OCI-LY3 (cell line): ENCODE results near the gene DAGLB.
"Not testable (repeated sequence)": the region's sequence is repeated elsewhere in the genome, so short reads cannot be mapped to it uniquely, and the experiment has no call there.

Source experiments
- H2AFZ ChIP-seq: fragments of 200-600, 300-600 bp; shearing (Covaris generic); 2 replicates; pipeline ENCODE4 v1.6.0; 2014; ENCODE audit warnings: antibody characterized with exemption, low read depth, low read length
- H3K27ac ChIP-seq: fragments of 200-600, 300-600 bp; sonication (generic); 2 replicates; pipeline ENCODE4 v1.5.1; 2014; ENCODE audit warnings: mild to moderate bottlenecking, low read length, moderate library complexity, mixed read lengths
- H3K27me3 ChIP-seq: fragments of 200-600, 300-600 bp; sonication (generic); 2 replicates; pipeline ENCODE4 v1.6.1; 2014; ENCODE audit warnings: low read depth, low read length, mixed read lengths
- H3K36me3 ChIP-seq: fragments of 200-600, 300-600 bp; sonication (generic); replicated peaks from 2 replicates; pipeline ENCODE3; 2014; ENCODE audit warnings: low read depth, low read length, mixed read lengths
- H3K4me1 ChIP-seq: fragments of 300-600, 200-600 bp; sonication (generic); 2 replicates; pipeline ENCODE4 v1.6.1; 2014; ENCODE audit warnings: low read length, mixed read lengths
- H3K4me2 ChIP-seq: fragments of 200-600, 300-600 bp; sonication (generic); 2 replicates; pipeline ENCODE4 v1.6.1; 2014; ENCODE audit warnings: low read length, mixed read lengths
- H3K4me3 ChIP-seq: fragments of 300-600, 200-600 bp; sonication (generic); 2 replicates; pipeline ENCODE4 v1.5.1; 2014; ENCODE audit warnings: antibody characterized with exemption, mild to moderate bottlenecking, low read length, moderate library complexity
- H3K79me2 ChIP-seq: fragments of 300-600, 200-600 bp; shearing (Covaris generic); 2 replicates; pipeline ENCODE4 v1.6.1; 2014; ENCODE audit warnings: mild to moderate bottlenecking, low read length, mixed read lengths
- H3K9ac ChIP-seq: fragments of 300-600, 200-600 bp; shearing (Covaris generic); 2 replicates; pipeline ENCODE4 v1.6.0; 2014; ENCODE audit warnings: mild to moderate bottlenecking, low read length, moderate library complexity
- H3K9me3 ChIP-seq: fragments of 200-600, 300-600 bp; shearing (Covaris generic); 2 replicates; pipeline ENCODE4 v1.6.1; 2014; ENCODE audit warnings: low read length, mixed read lengths; ENCODE audit not compliant: insufficient read depth
- H4K20me1 ChIP-seq: fragments of 200-600, 300-600 bp; sonication (generic); 2 replicates; pipeline ENCODE4 v1.6.1; 2016; ENCODE audit warnings: low read length, mixed read lengths; ENCODE audit not compliant: insufficient read depth
- EZH2phosphoT487 ChIP-seq: fragments of 200-600 bp; shearing (Covaris generic); IDR thresholded peaks from 2 replicates; pipeline ENCODE4 v1.6.1; 2018; ENCODE audit warnings: antibody characterized with exemption, mixed run types, low read depth
- TF ChIP-seq, protein P1 (sequence below): fragments of 200-600, 300-600 bp; sonication (generic); IDR thresholded peaks from 2 replicates; pipeline ENCODE4 v1.5.1; 2014; ENCODE audit warnings: antibody characterized with exemption, low read length, low read depth

DAGLB gene

DNA sequence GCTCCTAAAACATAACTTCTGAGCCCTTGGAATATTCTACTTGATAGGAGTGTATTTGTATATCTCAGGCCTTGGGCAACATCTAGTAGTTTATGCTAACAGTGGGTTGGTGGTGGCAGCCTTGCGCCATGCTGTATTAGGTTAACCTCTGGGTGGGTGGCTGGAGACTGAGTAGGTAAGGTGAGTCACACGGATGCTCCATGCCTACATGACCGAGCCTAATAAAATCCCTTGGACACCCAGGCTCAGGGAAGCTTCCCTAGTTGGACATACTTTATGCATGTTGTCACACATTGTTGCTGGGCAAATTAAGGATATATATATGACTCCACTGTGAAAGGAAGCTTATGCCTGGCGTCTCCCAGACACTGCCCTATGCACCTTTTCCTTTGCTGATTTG lies 6.0 kb upstream of the DAGLB start:
- Histone ChIP-seq H3K27ac (no peak overlapping the region), H3K9me3 (no peaks in the 10 kb centered on the region), H3K79me2 (no peaks in the 10 kb centered on the region), H3K4me3 (no peak overlapping the region), H3K36me3 (no peaks in the 10 kb centered on the region), H3K27me3 (no peaks in the 10 kb centered on the region), H4K20me1 (no peaks in the 10 kb centered on the region), H3K9ac (no peak overlapping the region), H2AFZ (no peak overlapping the region), H3K4me2 (no peak overlapping the region), H3K4me1 (no peaks in the 10 kb centered on the region)
- no peak for TF ChIP-seq EZH2phosphoT487
- TF ChIP-seq, protein P1, sequence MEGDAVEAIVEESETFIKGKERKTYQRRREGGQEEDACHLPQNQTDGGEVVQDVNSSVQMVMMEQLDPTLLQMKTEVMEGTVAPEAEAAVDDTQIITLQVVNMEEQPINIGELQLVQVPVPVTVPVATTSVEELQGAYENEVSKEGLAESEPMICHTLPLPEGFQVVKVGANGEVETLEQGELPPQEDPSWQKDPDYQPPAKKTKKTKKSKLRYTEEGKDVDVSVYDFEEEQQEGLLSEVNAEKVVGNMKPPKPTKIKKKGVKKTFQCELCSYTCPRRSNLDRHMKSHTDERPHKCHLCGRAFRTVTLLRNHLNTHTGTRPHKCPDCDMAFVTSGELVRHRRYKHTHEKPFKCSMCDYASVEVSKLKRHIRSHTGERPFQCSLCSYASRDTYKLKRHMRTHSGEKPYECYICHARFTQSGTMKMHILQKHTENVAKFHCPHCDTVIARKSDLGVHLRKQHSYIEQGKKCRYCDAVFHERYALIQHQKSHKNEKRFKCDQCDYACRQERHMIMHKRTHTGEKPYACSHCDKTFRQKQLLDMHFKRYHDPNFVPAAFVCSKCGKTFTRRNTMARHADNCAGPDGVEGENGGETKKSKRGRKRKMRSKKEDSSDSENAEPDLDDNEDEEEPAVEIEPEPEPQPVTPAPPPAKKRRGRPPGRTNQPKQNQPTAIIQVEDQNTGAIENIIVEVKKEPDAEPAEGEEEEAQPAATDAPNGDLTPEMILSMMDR, result no peak

DNA sequence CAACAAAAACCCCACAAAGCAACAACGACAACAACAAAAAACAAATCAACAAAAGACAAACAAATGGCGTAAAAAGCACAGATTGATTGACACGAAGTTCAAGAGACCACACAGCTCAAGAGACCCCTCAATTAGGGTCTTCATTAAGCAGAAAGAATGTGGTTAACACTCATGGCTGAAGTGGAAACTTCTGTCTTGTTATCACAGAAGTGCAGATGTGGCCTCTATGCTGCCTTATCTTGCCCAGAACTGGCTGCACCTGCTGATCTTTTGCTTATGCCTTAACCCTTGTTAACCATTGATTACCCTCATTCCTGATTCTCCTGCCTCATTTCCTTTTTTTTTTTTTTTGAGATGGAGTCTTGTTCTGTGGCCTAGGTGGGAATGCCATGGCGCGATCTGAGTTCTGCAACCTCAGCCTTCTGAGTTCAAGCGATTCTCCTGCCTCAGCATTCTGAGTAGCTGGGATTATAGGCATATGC lies 3.5 kb upstream of the DAGLB start:
- no peak overlapping the region for H2AFZ ChIP-seq
- peaks cover 17% of the 10 kb centered on the region for H3K79me2 ChIP-seq
- H3K27ac ChIP-seq, result no peak overlapping the region
- no peaks in the 10 kb centered on the region for H4K20me1 ChIP-seq
- H3K4me1 ChIP-seq, result no peaks in the 10 kb centered on the region
- no peaks in the 10 kb centered on the region for H3K36me3 ChIP-seq
- no peak overlapping the region for H3K4me3 ChIP-seq
- TF ChIP-seq, protein P1, result no peak
- TF ChIP-seq EZH2phosphoT487, result no peak
- H3K9ac ChIP-seq, result no peak overlapping the region
- no peaks in the 10 kb centered on the region for H3K9me3 ChIP-seq
- no peak overlapping the region for H3K4me2 ChIP-seq
- H3K27me3 ChIP-seq, result no peaks in the 10 kb centered on the region

DNA sequence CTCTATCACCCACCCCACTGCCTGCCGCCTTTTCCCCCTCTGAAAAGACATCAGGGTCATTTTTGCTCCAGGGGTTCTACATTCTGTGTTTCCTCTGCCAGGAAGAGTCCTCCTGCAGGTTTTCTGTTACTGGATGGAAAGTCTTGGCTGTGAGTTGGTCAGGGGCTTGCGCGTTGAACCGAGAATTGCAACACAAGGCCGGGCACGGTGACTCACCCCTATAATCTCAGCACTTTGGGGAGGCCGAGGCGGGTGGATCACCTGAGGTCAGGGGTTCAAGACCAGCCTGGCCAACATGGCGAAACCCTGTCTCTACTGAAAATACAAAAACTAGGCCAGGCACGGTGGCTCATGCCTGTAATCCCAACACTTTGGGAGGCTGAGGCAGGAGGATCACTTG lies 2.8 kb upstream of the DAGLB start:
- not testable (repeated sequence) for H3K9ac ChIP-seq, H3K27me3 ChIP-seq, H3K4me2 ChIP-seq, H3K4me3 ChIP-seq, H3K9me3 ChIP-seq, H4K20me1 ChIP-seq, H3K36me3 ChIP-seq, H2AFZ ChIP-seq, H3K4me1 ChIP-seq, H3K27ac ChIP-seq
- H3K79me2 ChIP-seq, result peaks cover 20% of the 10 kb centered on the region

- not testable (repeated sequence) for H3K36me3 ChIP-seq, H3K9ac ChIP-seq, H2AFZ ChIP-seq, H3K9me3 ChIP-seq, H3K27ac ChIP-seq, H3K4me1 ChIP-seq, H3K4me2 ChIP-seq, H3K4me3 ChIP-seq, H3K27me3 ChIP-seq, H4K20me1 ChIP-seq
- H3K79me2 ChIP-seq, result peaks cover 27% of the 10 kb centered on the region
Observed at GRCh38 chr7:6449884-6450283, 2.1 kb upstream of the DAGLB start.

GRCh38 chr7:6448943-6449543 lies 1.3 kb upstream of the DAGLB start:
- H3K27me3 ChIP-seq, result no peaks in the 10 kb centered on the region
- no peak for TF ChIP-seq EZH2phosphoT487
- TF ChIP-seq, protein P1, result no peak
- peaks cover 31% of the 10 kb centered on the region for H3K79me2 ChIP-seq
- peak overlapping the region; percentile 79; the same call in 1 of the 2 replicates for H3K4me2 ChIP-seq
- H3K4me3 ChIP-seq, result no peak overlapping the region
- H3K36me3 ChIP-seq, result peaks cover 10% of the 10 kb centered on the region
- H3K27ac ChIP-seq, result no peak overlapping the region
- H3K9ac ChIP-seq, result no peak overlapping the region
- no peaks in the 10 kb centered on the region for H3K4me1 ChIP-seq
- no peaks in the 10 kb centered on the region for H3K9me3 ChIP-seq
- no peaks in the 10 kb centered on the region for H4K20me1 ChIP-seq
- H2AFZ ChIP-seq, result no peak overlapping the region
